ENCODE results near the gene SAMD11. TPM values are rescaled to one million over a fixed set of nuclear protein-coding genes. Genes with fewer than 3 reads are reported as not detected.

The SAMD11 gene
- total RNA-seq, 1 experiment from 2014 or later = 0.54 TPM

DNA sequence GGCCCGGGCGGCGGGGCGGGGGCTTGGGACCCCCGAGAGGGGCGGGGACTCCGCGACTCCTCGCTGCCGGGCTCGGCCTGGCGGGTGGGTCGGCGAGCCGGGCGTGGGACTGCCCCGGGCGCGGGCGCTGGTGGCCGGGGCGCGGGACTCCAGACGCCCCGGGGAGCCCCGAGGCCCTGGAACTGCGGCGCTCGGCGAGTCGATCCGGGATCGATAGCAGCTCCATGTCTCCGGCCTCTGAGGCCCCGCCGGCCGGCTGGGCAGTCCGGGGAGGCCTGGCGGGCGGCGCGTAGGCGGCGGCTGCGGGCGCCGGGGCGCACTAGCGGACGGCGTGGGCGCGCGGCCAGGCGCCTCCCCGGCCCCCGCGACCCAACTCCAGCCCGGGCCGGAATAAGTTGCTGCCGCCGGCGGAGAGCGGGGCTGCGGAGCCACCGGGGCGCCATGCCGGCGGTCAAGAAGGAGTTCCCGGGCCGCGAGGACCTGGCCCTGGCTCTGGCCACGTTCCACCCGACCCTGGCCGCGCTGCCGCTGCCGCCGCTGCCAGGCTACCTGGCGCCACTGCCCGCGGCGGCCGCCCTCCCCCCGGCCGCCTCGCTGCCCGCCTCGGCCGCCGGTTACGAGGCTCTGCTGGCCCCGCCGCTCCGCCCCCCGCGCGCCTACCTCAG is 400 bp downstream of the SAMD11 start:
- Mint-ChIP-seq H3K36me3 (ENCODE audit: insufficient read depth, unreplicated experiment) (peaks cover 4% of the 10 kb centered on the region), H3K4me3 (ENCODE audit: low read depth, unreplicated experiment) (peak overlapping the region; percentile 32), H3K27ac (ENCODE audit: unreplicated experiment) (no peak overlapping the region), H3K27me3 (ENCODE audit: unreplicated experiment) (peaks cover 65% of the 10 kb centered on the region), H3K9me3 (ENCODE audit: low read depth, unreplicated experiment) (no peaks in the 10 kb centered on the region), H3K4me1 (ENCODE audit: low read depth, unreplicated experiment) (peaks cover 16% of the 10 kb centered on the region)
- CTCF ChIA-PET = no interaction called here
- TF ChIP-seq, protein P1, sequence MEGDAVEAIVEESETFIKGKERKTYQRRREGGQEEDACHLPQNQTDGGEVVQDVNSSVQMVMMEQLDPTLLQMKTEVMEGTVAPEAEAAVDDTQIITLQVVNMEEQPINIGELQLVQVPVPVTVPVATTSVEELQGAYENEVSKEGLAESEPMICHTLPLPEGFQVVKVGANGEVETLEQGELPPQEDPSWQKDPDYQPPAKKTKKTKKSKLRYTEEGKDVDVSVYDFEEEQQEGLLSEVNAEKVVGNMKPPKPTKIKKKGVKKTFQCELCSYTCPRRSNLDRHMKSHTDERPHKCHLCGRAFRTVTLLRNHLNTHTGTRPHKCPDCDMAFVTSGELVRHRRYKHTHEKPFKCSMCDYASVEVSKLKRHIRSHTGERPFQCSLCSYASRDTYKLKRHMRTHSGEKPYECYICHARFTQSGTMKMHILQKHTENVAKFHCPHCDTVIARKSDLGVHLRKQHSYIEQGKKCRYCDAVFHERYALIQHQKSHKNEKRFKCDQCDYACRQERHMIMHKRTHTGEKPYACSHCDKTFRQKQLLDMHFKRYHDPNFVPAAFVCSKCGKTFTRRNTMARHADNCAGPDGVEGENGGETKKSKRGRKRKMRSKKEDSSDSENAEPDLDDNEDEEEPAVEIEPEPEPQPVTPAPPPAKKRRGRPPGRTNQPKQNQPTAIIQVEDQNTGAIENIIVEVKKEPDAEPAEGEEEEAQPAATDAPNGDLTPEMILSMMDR (IDR thresholded peaks at IDR 0.05; ENCODE audit: unreplicated experiment) = no peak
- intact Hi-C loops (cut with micrococcal nuclease; ENCODE audit: unreplicated experiment) = no loop called here
- no TSS peak for BruUV-seq (replicated peaks)
- DNase-seq = no peak

DNA sequence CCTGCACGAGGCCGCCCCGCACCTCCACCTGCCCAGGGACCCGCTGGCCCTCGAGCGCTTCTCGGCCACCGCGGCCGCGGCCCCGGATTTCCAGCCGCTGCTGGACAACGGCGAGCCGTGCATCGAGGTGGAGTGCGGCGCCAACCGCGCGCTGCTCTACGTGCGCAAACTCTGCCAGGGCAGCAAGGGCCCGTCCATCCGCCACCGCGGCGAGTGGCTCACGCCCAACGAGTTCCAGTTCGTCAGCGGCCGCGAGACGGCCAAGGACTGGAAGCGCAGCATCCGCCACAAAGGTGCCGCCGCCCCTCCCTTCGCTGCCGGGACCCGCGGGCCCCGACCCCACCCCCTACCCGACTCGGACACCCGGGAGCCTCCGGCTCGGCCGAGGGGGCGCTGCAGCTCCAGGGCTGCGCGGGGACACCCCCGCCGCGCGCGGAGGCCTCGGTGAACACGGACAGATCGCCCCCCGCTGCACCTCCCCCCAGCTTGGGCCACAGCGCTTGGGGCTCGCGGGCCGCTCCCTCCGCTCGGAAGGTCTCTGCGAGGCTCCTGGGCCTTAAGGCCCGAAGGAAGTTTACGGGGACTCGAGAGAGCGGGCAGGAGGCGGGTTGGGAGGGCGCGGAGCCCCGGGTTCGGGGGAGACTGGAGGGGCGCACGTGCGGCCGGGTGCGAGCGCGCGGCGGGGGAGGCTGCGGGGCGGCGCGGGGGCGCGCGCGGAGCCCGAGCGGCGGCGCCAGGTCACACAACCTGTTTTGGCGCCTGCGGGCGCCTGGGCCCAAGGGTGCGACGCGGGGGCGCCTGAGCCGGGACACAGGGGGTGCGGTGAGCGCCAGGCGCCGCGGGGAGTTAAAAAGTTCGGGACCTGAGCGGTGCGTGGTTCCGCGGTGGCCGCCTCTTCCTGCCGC is 1.2 kb downstream of the SAMD11 start:
- intact Hi-C loops (cut with micrococcal nuclease; ENCODE audit: unreplicated experiment) = no loop called here
- CTCF ChIA-PET = no interaction called here
- H3K4me3 Mint-ChIP-seq (ENCODE audit: low read depth, unreplicated experiment) = peak overlapping the region; percentile 32
- H3K36me3 Mint-ChIP-seq (ENCODE audit: insufficient read depth, unreplicated experiment) = peaks cover 5% of the 10 kb centered on the region
- peaks cover 67% of the 10 kb centered on the region for H3K27me3 Mint-ChIP-seq (ENCODE audit: unreplicated experiment)
- no peak overlapping the region for H3K27ac Mint-ChIP-seq (ENCODE audit: unreplicated experiment)
- H3K9me3 Mint-ChIP-seq (ENCODE audit: low read depth, unreplicated experiment) = no peaks in the 10 kb centered on the region
- peaks cover 16% of the 10 kb centered on the region for H3K4me1 Mint-ChIP-seq (ENCODE audit: low read depth, unreplicated experiment)
- TF ChIP-seq, protein P1 (IDR thresholded peaks at IDR 0.05; ENCODE audit: unreplicated experiment) = no peak
- no TSS peak for BruUV-seq (replicated peaks)
- no peak for DNase-seq

DNA sequence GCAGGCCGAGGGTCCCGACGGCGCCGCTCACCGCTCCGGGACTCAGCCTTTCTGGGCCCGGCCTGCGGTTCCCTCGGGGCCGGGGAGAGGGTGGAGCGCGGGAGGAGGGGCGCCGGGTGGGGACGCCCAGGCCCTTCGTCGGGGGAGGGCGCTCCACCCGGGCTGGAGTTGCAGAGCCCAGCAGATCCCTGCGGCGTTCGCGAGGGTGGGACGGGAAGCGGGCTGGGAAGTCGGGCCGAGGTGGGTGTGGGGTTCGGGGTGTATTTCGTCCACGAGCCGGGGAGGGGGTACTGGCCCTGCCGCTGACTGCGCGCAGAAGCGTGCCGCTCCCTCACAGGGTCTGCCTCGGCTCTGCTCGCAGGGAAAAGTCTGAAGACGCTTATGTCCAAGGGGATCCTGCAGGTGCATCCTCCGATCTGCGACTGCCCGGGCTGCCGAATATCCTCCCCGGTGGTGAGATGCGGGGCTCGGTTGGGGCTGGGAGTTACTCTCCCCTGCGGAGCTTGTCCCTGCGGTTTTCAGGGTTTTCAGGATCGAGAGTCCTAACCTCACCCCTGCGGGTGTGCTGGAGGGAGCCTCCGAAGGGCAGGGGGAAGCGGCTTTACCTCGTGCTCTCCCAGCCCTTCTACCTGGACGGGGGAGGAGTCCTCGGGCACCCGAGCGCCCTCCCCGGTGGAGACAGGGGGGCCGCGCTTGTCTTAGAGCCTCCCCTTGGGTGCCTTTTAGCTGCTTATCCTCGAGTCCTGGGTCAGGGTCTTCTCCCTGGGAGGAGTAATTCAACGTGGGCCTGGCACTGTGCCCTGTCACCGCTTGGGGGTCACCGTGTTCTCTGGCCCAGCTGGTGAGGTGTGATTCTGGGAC is 2.1 kb downstream of the SAMD11 start:
- TF ChIP-seq, protein P1 (IDR thresholded peaks at IDR 0.05; ENCODE audit: unreplicated experiment) = no peak
- Mint-ChIP-seq H3K4me3 (ENCODE audit: low read depth, unreplicated experiment) (no peak overlapping the region), H3K27me3 (ENCODE audit: unreplicated experiment) (peaks cover 62% of the 10 kb centered on the region), H3K36me3 (ENCODE audit: insufficient read depth, unreplicated experiment) (peaks cover 5% of the 10 kb centered on the region), H3K27ac (ENCODE audit: unreplicated experiment) (no peak overlapping the region), H3K9me3 (ENCODE audit: low read depth, unreplicated experiment) (no peaks in the 10 kb centered on the region), H3K4me1 (ENCODE audit: low read depth, unreplicated experiment) (peaks cover 9% of the 10 kb centered on the region)
- CTCF ChIA-PET = no interaction called here
- intact Hi-C loops (cut with micrococcal nuclease; ENCODE audit: unreplicated experiment) = no loop called here
- DNase-seq = no peak
- no TSS peak for BruUV-seq (replicated peaks)

DNA sequence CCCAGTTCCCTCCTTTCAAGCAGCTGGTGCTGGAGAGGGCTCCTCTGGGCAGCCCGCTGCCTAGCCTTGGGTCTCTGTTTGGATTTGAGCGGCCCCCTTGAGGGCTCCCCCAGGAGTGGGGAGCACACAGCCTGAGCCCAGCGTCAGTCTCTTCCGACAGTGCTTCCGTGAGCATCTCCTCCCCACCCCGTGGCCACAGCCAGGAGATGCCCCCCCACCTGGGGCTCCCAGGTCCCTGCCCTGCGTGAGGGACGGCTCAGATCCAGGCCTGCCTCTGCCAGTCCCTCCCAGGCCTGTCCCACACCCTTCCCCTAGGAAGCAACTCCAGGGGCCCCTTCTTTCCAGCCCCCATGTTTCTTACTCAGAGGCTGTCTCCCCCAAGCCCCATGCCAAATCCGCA is 3.5 kb downstream of the SAMD11 start:
- Mint-ChIP-seq H3K36me3 (ENCODE audit: insufficient read depth, unreplicated experiment) (peaks cover 5% of the 10 kb centered on the region), H3K4me3 (ENCODE audit: low read depth, unreplicated experiment) (no peak overlapping the region), H3K4me1 (ENCODE audit: low read depth, unreplicated experiment) (peaks cover 8% of the 10 kb centered on the region), H3K27me3 (ENCODE audit: unreplicated experiment) (peaks cover 62% of the 10 kb centered on the region), H3K27ac (ENCODE audit: unreplicated experiment) (no peak overlapping the region), H3K9me3 (ENCODE audit: low read depth, unreplicated experiment) (no peaks in the 10 kb centered on the region)
- TF ChIP-seq, protein P1 (IDR thresholded peaks at IDR 0.05; ENCODE audit: unreplicated experiment) = no peak
- intact Hi-C loops (cut with micrococcal nuclease; ENCODE audit: unreplicated experiment) = no loop called here
- CTCF ChIA-PET = no interaction called here
- BruUV-seq (replicated peaks) = no TSS peak
- DNase-seq = no peak
